ENCODE data around the gene AK3. TPM values are rescaled to one million over a fixed set of nuclear protein-coding genes. Genes with fewer than 3 reads are reported as not detected.

AK3 gene
- polyA plus RNA-seq, 1 donor (not counting 4 experiments of a cell fraction or from before 2014, with no cell fraction given) = 45.8 TPM

DNA sequence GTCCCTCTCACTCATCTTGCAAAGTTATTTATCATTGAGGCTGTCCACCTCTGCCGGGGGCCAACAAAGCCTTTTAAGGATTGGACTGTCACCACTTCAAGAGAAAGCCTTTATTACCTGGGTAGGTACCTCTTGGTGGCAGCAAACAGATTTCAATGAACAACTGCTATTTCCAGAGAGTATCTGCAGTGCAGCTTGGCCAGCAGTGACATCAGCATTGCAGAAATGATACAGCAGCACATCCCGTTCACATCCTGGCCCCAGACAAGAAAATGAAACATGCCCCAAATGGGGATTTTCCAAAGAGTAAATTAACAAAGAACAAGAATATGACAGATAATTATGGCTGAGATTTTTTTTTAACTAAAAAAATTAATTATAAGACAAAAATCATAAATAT lies 72.4 kb downstream of the AK3 start:
- Histone ChIP-seq H3K79me2 (ENCODE audit: control insufficient read depth, insufficient read depth, low read length) (peaks cover 6% of the 10 kb centered on the region), H3K9ac (ENCODE audit: control insufficient read depth, extremely low read depth, insufficient read depth, low read length) (no peak overlapping the region), H3K27me3 (ENCODE audit: control insufficient read depth, extremely low read depth, insufficient read depth, low read length) (no peaks in the 10 kb centered on the region), H4K20me1 (ENCODE audit: control insufficient read depth, extremely low read depth, insufficient read depth, low read length) (no peaks in the 10 kb centered on the region), H3K9me3 (ENCODE audit: control insufficient read depth, low read depth, low read length) (no peaks in the 10 kb centered on the region), H3K9me1 (ENCODE audit: control insufficient read depth, extremely low read depth, insufficient read depth, low read length) (no peaks in the 10 kb centered on the region), H3K27ac (ENCODE audit: control insufficient read depth, insufficient read depth, low read length) (no peak overlapping the region), H3K4me3 (ENCODE audit: control insufficient read depth in 2 of 3, extremely low read depth in 1 of 3, insufficient read depth in 2 of 3, low read depth in 1 of 3, low read length in 3 of 3) (no peak overlapping the region), H2AFZ (ENCODE audit: control insufficient read depth, low read length) (no peak overlapping the region), H3K36me3 (ENCODE audit: control insufficient read depth in 2 of 2, extremely low read depth in 1 of 2, insufficient read depth in 2 of 2, low read length in 2 of 2) (no peaks in the 10 kb centered on the region), H3K4me1 (ENCODE audit: control insufficient read depth, extremely low read depth, insufficient read depth, low read length) (peaks cover 23% of the 10 kb centered on the region), H3K4me2 (ENCODE audit: control insufficient read depth, extremely low read depth, insufficient read depth, low read depth, low read length) (no peak overlapping the region)
- FAIRE-seq (no peak), DNase-seq (ENCODE audit: low read depth, low spot score) (no peak)
- TF ChIP-seq, protein P1, sequence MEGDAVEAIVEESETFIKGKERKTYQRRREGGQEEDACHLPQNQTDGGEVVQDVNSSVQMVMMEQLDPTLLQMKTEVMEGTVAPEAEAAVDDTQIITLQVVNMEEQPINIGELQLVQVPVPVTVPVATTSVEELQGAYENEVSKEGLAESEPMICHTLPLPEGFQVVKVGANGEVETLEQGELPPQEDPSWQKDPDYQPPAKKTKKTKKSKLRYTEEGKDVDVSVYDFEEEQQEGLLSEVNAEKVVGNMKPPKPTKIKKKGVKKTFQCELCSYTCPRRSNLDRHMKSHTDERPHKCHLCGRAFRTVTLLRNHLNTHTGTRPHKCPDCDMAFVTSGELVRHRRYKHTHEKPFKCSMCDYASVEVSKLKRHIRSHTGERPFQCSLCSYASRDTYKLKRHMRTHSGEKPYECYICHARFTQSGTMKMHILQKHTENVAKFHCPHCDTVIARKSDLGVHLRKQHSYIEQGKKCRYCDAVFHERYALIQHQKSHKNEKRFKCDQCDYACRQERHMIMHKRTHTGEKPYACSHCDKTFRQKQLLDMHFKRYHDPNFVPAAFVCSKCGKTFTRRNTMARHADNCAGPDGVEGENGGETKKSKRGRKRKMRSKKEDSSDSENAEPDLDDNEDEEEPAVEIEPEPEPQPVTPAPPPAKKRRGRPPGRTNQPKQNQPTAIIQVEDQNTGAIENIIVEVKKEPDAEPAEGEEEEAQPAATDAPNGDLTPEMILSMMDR (optimal IDR thresholded peaks at IDR 0.05 in 1 of 3, IDR thresholded peaks at IDR 0.05 in 1 of 3, conservative IDR thresholded peaks at IDR 0.05 in 1 of 3; ENCODE audit: extremely low read depth in 1 of 3, insufficient read depth in 2 of 3, low read length in 3 of 3) = no peak
- no peak for TF ChIP-seq EZH2 (IDR thresholded peaks at IDR 0.05; ENCODE audit: low read length)
- dilution Hi-C loops (cut with MboI; ENCODE audit: extremely low pct_ligation_motif_present, low sequenced_read_pairs) = no loop called here

GRCh38 chr9:4667681-4668080 lies 73.3 kb downstream of the AK3 start:
- TF ChIP-seq, protein P1 (optimal IDR thresholded peaks at IDR 0.05 in 1 of 3, IDR thresholded peaks at IDR 0.05 in 1 of 3, conservative IDR thresholded peaks at IDR 0.05 in 1 of 3; ENCODE audit: extremely low read depth in 1 of 3, insufficient read depth in 2 of 3, low read length in 3 of 3) = no peak
- TF ChIP-seq EZH2 (IDR thresholded peaks at IDR 0.05; ENCODE audit: low read length) = no peak
- no peak overlapping the region for H3K9ac ChIP-seq (ENCODE audit: control insufficient read depth, extremely low read depth, insufficient read depth, low read length)
- no peaks in the 10 kb centered on the region for H3K36me3 ChIP-seq (ENCODE audit: control insufficient read depth in 2 of 2, extremely low read depth in 1 of 2, insufficient read depth in 2 of 2, low read length in 2 of 2)
- H3K4me3 ChIP-seq (ENCODE audit: control insufficient read depth in 2 of 3, extremely low read depth in 1 of 3, insufficient read depth in 2 of 3, low read depth in 1 of 3, low read length in 3 of 3) = no peak overlapping the region
- H3K9me3 ChIP-seq (ENCODE audit: control insufficient read depth, low read depth, low read length) = no peaks in the 10 kb centered on the region
- no peaks in the 10 kb centered on the region for H3K9me1 ChIP-seq (ENCODE audit: control insufficient read depth, extremely low read depth, insufficient read depth, low read length)
- FAIRE-seq = no peak
- H3K4me1 ChIP-seq (ENCODE audit: control insufficient read depth, extremely low read depth, insufficient read depth, low read length) = peaks cover 32% of the 10 kb centered on the region
- no peak overlapping the region for H2AFZ ChIP-seq (ENCODE audit: control insufficient read depth, low read length)
- H4K20me1 ChIP-seq (ENCODE audit: control insufficient read depth, extremely low read depth, insufficient read depth, low read length) = no peaks in the 10 kb centered on the region
- DNase-seq (ENCODE audit: low read depth, low spot score) = no peak
- no peak overlapping the region for H3K4me2 ChIP-seq (ENCODE audit: control insufficient read depth, extremely low read depth, insufficient read depth, low read depth, low read length)
- H3K79me2 ChIP-seq (ENCODE audit: control insufficient read depth, insufficient read depth, low read length) = peaks cover 12% of the 10 kb centered on the region
- no peaks in the 10 kb centered on the region for H3K27me3 ChIP-seq (ENCODE audit: control insufficient read depth, extremely low read depth, insufficient read depth, low read length)
- no peak overlapping the region for H3K27ac ChIP-seq (ENCODE audit: control insufficient read depth, insufficient read depth, low read length)
- dilution Hi-C loops (cut with MboI; ENCODE audit: extremely low pct_ligation_motif_present, low sequenced_read_pairs) = no loop called here
